Ishikawa (cell line): ENCODE data around the gene PRKCE.

Experiments used
- CEBPB ChIP-seq: IDR thresholded peaks from 2 replicates; pipeline ENCODE4 v1.6.1; 2012
- CREB1 ChIP-seq: IDR thresholded peaks from 2 replicates; pipeline ENCODE4 v1.6.1; 2012; ENCODE audit warnings: low read depth
- EGR1 ChIP-seq: IDR thresholded peaks from 2 replicates; pipeline ENCODE4 v1.6.1; 2012
- EP300 ChIP-seq: IDR thresholded peaks from 2 replicates; pipeline ENCODE4 v1.6.1; 2012; ENCODE audit warnings: borderline replicate concordance
- FOXM1 ChIP-seq: IDR thresholded peaks from 2 replicates; pipeline ENCODE4 v1.6.1; 2012; ENCODE audit warnings: low read depth, borderline replicate concordance
- NFIC ChIP-seq: IDR thresholded peaks from 2 replicates; pipeline ENCODE4 v1.6.1; 2012
- RAD21 ChIP-seq: IDR thresholded peaks from 2 replicates; pipeline ENCODE4 v1.6.1; 2012; ENCODE audit warnings: low read depth
- TAF1 ChIP-seq: IDR thresholded peaks from 2 replicates; pipeline ENCODE4 v1.6.1; 2012; ENCODE audit warnings: low read depth, mild to moderate bottlenecking
- TCF12 ChIP-seq: IDR thresholded peaks from 2 replicates; pipeline ENCODE4 v1.6.1; 2012; ENCODE audit warnings: low read depth
- TEAD4 ChIP-seq: IDR thresholded peaks from 2 replicates; pipeline ENCODE4 v1.6.1; 2012
- YY1 ChIP-seq: IDR thresholded peaks from 2 replicates; pipeline ENCODE4 v1.6.1; 2012; ENCODE audit warnings: low read depth
- ZBTB7A ChIP-seq: IDR thresholded peaks from 2 replicates; pipeline ENCODE4 v1.6.1; 2012; ENCODE audit warnings: low read depth
- TF ChIP-seq, protein P1 (sequence below): IDR thresholded peaks from 2 replicates; pipeline ENCODE4 v1.6.1; 2012
- TF ChIP-seq, protein P2 (sequence below): IDR thresholded peaks from 2 replicates; pipeline ENCODE4 v1.6.1; 2012; ENCODE audit warnings: low read depth, mild to moderate bottlenecking
- TF ChIP-seq, protein P3 (sequence below): IDR thresholded peaks from 2 replicates; pipeline ENCODE4 v1.6.1; 2012

PRKCE gene

DNA sequence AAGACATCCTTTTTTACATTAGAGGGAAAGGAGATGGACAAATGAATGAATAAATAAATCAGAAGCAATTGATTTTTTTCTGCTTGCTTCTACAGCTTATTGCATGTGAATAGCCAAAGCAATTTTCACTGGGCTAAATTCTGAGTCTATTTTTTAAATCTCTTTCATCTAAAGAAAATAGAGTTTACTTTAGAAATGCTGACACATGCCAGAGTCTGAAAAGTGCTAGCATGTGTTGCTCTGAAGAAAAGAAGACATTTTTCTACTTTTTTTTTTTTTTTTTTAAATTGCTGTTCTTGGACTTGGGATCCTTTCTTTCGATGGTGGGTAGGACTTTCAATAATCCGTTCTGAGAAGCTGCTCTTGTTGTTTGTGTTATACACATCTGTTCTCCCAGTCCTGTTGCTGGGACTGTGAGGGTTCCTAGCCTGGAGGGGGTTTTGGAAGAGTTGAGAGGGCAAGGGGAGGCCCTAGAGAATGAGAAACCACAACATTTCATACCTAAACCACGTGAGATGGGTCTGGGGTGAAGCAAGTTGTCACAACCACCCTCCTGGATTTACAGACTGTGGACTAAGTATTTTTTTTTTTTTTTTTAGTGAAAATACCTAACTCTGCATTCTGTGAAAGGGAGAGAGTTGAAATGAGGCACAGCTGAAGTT lies 193.5 kb downstream of the PRKCE start:
- TF ChIP-seq, protein P1, sequence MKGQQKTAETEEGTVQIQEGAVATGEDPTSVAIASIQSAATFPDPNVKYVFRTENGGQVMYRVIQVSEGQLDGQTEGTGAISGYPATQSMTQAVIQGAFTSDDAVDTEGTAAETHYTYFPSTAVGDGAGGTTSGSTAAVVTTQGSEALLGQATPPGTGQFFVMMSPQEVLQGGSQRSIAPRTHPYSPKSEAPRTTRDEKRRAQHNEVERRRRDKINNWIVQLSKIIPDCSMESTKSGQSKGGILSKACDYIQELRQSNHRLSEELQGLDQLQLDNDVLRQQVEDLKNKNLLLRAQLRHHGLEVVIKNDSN: no peak
- TF ChIP-seq RAD21: no peak
- TF ChIP-seq NFIC: no peak
- TF ChIP-seq CEBPB: no peak
- no peak for TF ChIP-seq CREB1
- TF ChIP-seq, protein P2, sequence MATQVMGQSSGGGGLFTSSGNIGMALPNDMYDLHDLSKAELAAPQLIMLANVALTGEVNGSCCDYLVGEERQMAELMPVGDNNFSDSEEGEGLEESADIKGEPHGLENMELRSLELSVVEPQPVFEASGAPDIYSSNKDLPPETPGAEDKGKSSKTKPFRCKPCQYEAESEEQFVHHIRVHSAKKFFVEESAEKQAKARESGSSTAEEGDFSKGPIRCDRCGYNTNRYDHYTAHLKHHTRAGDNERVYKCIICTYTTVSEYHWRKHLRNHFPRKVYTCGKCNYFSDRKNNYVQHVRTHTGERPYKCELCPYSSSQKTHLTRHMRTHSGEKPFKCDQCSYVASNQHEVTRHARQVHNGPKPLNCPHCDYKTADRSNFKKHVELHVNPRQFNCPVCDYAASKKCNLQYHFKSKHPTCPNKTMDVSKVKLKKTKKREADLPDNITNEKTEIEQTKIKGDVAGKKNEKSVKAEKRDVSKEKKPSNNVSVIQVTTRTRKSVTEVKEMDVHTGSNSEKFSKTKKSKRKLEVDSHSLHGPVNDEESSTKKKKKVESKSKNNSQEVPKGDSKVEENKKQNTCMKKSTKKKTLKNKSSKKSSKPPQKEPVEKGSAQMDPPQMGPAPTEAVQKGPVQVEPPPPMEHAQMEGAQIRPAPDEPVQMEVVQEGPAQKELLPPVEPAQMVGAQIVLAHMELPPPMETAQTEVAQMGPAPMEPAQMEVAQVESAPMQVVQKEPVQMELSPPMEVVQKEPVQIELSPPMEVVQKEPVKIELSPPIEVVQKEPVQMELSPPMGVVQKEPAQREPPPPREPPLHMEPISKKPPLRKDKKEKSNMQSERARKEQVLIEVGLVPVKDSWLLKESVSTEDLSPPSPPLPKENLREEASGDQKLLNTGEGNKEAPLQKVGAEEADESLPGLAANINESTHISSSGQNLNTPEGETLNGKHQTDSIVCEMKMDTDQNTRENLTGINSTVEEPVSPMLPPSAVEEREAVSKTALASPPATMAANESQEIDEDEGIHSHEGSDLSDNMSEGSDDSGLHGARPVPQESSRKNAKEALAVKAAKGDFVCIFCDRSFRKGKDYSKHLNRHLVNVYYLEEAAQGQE: no peak
- TF ChIP-seq TAF1: no peak
- no peak for TF ChIP-seq ZBTB7A
- TF ChIP-seq, protein P3, sequence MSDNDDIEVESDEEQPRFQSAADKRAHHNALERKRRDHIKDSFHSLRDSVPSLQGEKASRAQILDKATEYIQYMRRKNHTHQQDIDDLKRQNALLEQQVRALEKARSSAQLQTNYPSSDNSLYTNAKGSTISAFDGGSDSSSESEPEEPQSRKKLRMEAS: no peak
- TF ChIP-seq FOXM1: no peak
- TF ChIP-seq EGR1: no peak

DNA sequence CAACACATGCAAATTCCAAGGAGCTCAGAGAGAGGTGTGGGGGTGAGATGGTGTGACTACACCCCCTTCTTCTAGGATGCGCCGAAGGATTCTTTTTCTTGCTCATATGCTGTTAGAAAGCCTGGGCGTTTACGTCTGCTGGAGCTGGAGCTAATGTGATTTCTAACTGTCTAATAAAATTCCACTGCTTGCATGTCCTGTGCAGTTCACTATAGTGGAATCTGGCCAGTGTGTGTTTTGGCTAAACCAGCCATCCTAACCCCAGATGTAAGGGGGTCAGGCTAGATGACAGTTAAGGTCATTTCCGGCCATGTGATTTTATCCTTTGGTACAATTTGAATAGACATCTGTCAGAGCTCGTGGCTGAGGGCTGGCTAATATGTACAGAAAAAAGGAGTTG lies 194.1 kb downstream of the PRKCE start:
- TF ChIP-seq, protein P1: no peak
- TF ChIP-seq, protein P3: no peak

DNA sequence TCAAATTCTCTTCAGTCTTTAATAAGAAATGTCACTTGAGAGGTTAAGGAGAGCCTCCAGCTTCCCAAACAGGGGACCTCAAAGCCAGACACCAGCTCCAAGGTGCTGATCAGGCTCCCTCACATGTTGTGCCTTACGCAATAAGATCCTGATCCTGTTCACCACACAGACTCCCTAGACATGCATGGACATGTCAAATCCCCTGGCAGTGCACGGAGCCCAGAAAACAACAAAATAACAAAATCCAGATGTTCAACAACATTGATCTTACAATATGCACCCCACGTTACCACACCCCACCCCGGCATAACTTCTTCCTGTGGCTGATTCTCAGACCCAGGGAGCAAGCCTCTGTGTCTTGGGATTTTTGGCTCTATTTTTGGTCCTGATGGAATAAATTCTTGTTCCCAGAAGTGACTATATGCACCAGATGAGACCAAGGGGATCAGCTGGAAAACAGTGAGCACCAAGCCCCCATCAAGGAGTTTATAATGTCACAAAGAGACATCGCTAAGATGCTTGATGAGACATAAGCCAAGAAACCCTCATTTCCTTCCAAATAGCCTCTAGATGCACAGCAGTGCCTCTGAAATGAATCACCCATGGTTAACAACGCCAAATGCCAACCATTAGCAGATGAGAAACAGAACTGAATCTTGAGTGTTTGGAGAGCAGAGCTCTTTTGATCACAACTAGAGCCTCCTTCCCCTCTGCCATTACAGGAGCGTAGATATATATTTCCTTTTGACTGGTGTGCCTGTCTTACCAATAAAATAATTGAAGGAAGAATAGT lies 198.2 kb downstream of the PRKCE start:
- TF ChIP-seq TAF1: no peak
- TF ChIP-seq FOXM1: no peak
- TF ChIP-seq EP300: no peak
- TF ChIP-seq, protein P1: no peak
- no peak for TF ChIP-seq ZBTB7A
- no peak for TF ChIP-seq YY1
- no peak for TF ChIP-seq TCF12
- no peak for TF ChIP-seq TEAD4
- TF ChIP-seq, protein P3: no peak
- no peak for TF ChIP-seq CEBPB
- TF ChIP-seq EGR1: no peak
- no peak for TF ChIP-seq CREB1
- no peak for TF ChIP-seq RAD21
- no peak for TF ChIP-seq NFIC

DNA sequence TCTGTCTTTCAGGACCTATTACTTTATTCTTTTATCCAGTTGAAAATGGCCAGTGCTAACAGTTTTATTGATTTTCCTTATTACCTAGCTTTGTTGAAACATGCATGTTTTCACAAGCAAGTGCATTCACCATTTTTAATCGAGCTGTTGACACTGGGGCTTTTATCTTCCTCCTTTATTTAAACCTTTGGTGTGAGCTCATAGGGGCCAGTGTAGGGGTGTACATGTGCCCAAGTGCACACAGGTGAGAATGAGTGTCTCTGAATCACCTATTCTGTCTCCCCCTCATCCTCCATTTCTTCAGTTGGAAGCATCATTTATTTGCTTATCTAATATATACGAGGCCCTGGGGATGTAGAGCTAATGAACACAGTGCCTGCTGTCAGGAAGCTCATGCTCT lies 199.1 kb downstream of the PRKCE start:
- TF ChIP-seq, protein P1: no peak
- TF ChIP-seq TAF1: no peak
- TF ChIP-seq TCF12: no peak
- TF ChIP-seq EGR1: no peak

DNA sequence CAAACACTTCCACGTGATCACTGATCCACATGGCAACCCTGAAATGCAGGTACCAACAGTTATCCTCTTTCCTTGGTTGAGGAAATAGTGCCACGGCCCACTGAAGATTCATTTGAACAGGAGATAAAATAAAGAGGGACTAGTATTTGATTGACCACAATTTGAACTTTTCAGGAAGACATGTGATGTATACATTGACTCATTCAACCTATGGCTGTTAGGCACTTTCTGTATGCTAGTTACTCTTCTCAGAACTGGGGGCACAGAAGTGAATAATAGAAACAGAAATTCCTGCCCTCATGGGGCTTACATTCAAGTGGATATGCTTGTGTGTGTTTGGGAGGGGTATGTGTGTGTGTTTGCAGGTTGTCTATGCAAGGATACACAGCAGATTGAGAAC lies 199.6 kb downstream of the PRKCE start:
- TF ChIP-seq, protein P1: no peak
- TF ChIP-seq TEAD4: no peak
- no peak for TF ChIP-seq EP300
- TF ChIP-seq, protein P2: no peak
- no peak for TF ChIP-seq CREB1
- TF ChIP-seq, protein P3: no peak
- no peak for TF ChIP-seq YY1
- no peak for TF ChIP-seq NFIC
- no peak for TF ChIP-seq TCF12
- TF ChIP-seq RAD21: no peak
- TF ChIP-seq CEBPB: no peak
